ENCODE results near the gene ERC2. TPM values are rescaled to one million over a fixed set of nuclear protein-coding genes. Genes with fewer than 3 reads are reported as not detected.

Gene ERC2
- total and polyA plus RNA-seq, 2 of the 13 experiments (the other 11 are each of a cell fraction or from before 2014, with no cell fraction given): 0.16 to 0.22 TPM

GRCh38 chr3:56201407-56201806, 266.9 kb downstream of the ERC2 start:
- Histone ChIP-seq H3K4me2 (ENCODE audit: low read depth, low read length) (no peak overlapping the region), H3K27me3 (ENCODE audit: control insufficient read depth in 1 of 2, insufficient read depth in 2 of 2, low read length in 2 of 2) (no peaks in the 10 kb centered on the region), H4K20me1 (ENCODE audit: insufficient read depth, low read length) (no peaks in the 10 kb centered on the region), H3K36me3 (replicated peaks in 1 of 2; ENCODE audit: control insufficient read depth in 1 of 2, insufficient read depth in 2 of 2, low read length in 2 of 2) (no peaks in the 10 kb centered on the region), H3K79me2 (ENCODE audit: insufficient read depth, low read length) (no peaks in the 10 kb centered on the region), H3K9ac (ENCODE audit: insufficient read depth, low read depth, low read length) (no peak overlapping the region), H2AFZ (ENCODE audit: low read length) (no peak overlapping the region), H3K4me1 (ENCODE audit: insufficient read depth, low read length) (no peaks in the 10 kb centered on the region), H3K9me3 (ENCODE audit: low read length) (no peaks in the 10 kb centered on the region), H3K27ac (ENCODE audit: extremely low read length, insufficient read depth, low read length) (no peak overlapping the region), H3K4me3 (replicated peaks in 1 of 3; ENCODE audit: insufficient read depth in 1 of 3, low read depth in 2 of 3, low read length in 3 of 3) (no peak overlapping the region)
- intact Hi-C loops (cut with micrococcal nuclease; ENCODE audit: unreplicated experiment): no loop called here
- ChIA-PET CTCF (ENCODE audit: low intra/inter-chr PET ratio, low total read pairs) (no interaction called here), POLR2A (no interaction called here)
- no peak for ATAC-seq
- no TSS peak for BruUV-seq (replicated peaks)
- DNase-seq (ENCODE audit: low spot score): no peak
- in situ Hi-C loops (cut with HindIII; ENCODE audit: extremely low pct_ligation_motif_present, low pct_unique_long_range_greater_than_20kb): no loop called here
- no peak for FAIRE-seq
- TF ChIP-seq GABPA (IDR thresholded peaks at IDR 0.05; ENCODE audit: low read depth, low read length): no peak
- TF ChIP-seq GABPA (CRISPR knock-in tag; IDR thresholded peaks at IDR 0.05; ENCODE audit: low read depth): no peak
- no peak for TF ChIP-seq ZBTB39 (CRISPR knock-in tag; IDR thresholded peaks at IDR 0.05)
- TF ChIP-seq ZBTB20 (CRISPR knock-in tag; IDR thresholded peaks at IDR 0.05; ENCODE audit: borderline replicate concordance, low read depth): no peak
- TF ChIP-seq KDM1A (CRISPR knock-in tag; IDR thresholded peaks at IDR 0.05): no peak
- TF ChIP-seq ZNF563 (CRISPR knock-in tag; IDR thresholded peaks at IDR 0.05): no peak
- TF ChIP-seq DBP (CRISPR knock-in tag; IDR thresholded peaks at IDR 0.05; ENCODE audit: not compliant biosample characterization): no peak
- TF ChIP-seq ZNF784 (CRISPR knock-in tag; IDR thresholded peaks at IDR 0.05; ENCODE audit: borderline replicate concordance): no peak
- TF ChIP-seq ZNF512 (CRISPR knock-in tag; IDR thresholded peaks at IDR 0.05): no peak
- no peak for TF ChIP-seq ZNF670 (CRISPR knock-in tag; IDR thresholded peaks at IDR 0.05; ENCODE audit: borderline replicate concordance)
- no peak for TF ChIP-seq ZNF775 (CRISPR knock-in tag; IDR thresholded peaks at IDR 0.05; ENCODE audit: borderline replicate concordance)
- no peak for TF ChIP-seq PREB (CRISPR knock-in tag; IDR thresholded peaks at IDR 0.05)
- no peak for TF ChIP-seq ZNF790 (CRISPR knock-in tag; IDR thresholded peaks at IDR 0.05; ENCODE audit: borderline replicate concordance)
- WGBS (ENCODE audit: low lambda C conversion rate): 0% methylated on average over 1 of the region's 1 CpG
